K562 (cell line): ENCODE results near the gene DEF6. TPM values are rescaled to one million over a fixed set of nuclear protein-coding genes. Genes with fewer than 3 reads are reported as not detected.

Experiments used
- CTCFL ChIP-seq: IDR thresholded peaks from 2 replicates; pipeline ENCODE4 v1.6.1; 2011; ENCODE audit warnings: borderline replicate concordance, low read depth, mild to moderate bottlenecking, moderate library complexity, low read length; ENCODE audit not compliant: insufficient read depth, poor library complexity, severe bottlenecking
- HINFP ChIP-seq: fragments of 450-650 bp; conservative IDR thresholded peaks from 2 replicates; pipeline ENCODE4 v1.6.1; 2016; ENCODE audit warnings: missing genetic modification characterization, low read depth, mild to moderate bottlenecking, control low read depth, missing compliant biosample characterization
- MAZ ChIP-seq, 2 experiments: fragments of 450-650 bp in 1 of 2; sonication (generic) in 1 of 2; formaldehyde crosslinking; IDR thresholded peaks in 1 of 2; conservative IDR thresholded peaks in 1 of 2; 2 replicates each; pipeline versions ENCODE4 v1.4.0 to v1.5.0; 2020; ENCODE audit warnings: mild to moderate bottlenecking in 1 of 2, missing genetic modification reagents in 1 of 2
- NFE2L1 ChIP-seq: fragments of 450-650 bp; IDR thresholded peaks from 2 replicates; pipeline ENCODE4 v1.6.1; 2016; ENCODE audit warnings: missing genetic modification characterization, low read depth, mild to moderate bottlenecking, missing compliant biosample characterization, moderate library complexity, borderline replicate concordance
- PTBP1 ChIP-seq: fragments of 200-400 bp; formaldehyde crosslinking; IDR thresholded peaks from 2 replicates; pipeline ENCODE4 v1.6.1; 2017; ENCODE audit warnings: low read depth, low read length
- STAT5A ChIP-seq: IDR thresholded peaks from 2 replicates; pipeline ENCODE4 v1.6.1; 2012; ENCODE audit warnings: low read length, inconsistent platforms, borderline replicate concordance
- TFAM ChIP-seq: fragments of 250-450 bp; sonication (Bioruptor Pico); conservative IDR thresholded peaks from 2 replicates; pipeline ENCODE4 v1.5.0; 2021; ENCODE audit warnings: mild to moderate bottlenecking, moderate library complexity
- VEZF1 ChIP-seq: fragments of 200-800 bp; sonication (Bioruptor generic); IDR thresholded peaks from 2 replicates; pipeline ENCODE4 v1.6.1; 2017; ENCODE audit warnings: missing genetic modification characterization, missing compliant biosample characterization
- ZKSCAN1 ChIP-seq: fragments of 150-350 bp; IDR thresholded peaks from 2 replicates; pipeline ENCODE4 v1.6.1; 2016; ENCODE audit warnings: low read depth, low read length
- ZNF174 ChIP-seq: fragments of 250-450 bp; sonication (Bioruptor Pico); IDR thresholded peaks from 2 replicates; pipeline ENCODE4 v1.4.0; 2020; ENCODE audit warnings: mild to moderate bottlenecking
- ZNF407 ChIP-seq: fragments of 450-650 bp; IDR thresholded peaks from 2 replicates; pipeline ENCODE4 v1.6.1; 2016; ENCODE audit warnings: low read depth
- polyA plus RNA-seq, 8 experiments: library from polyadenylated mRNA; depleted of rRNA in 4 of 8; stranded (reverse) in 5 of 8; unstranded in 3 of 8; fragments of >200 nt; fragmentation: Nextera tagmentation in 2 of 8; fragmentation: Illumina TruSeq in 1 of 8; extraction: Ambion mirVana in 2 of 8; extraction: Trizol in 1 of 8; gene quantifications; 2 replicates each; pipeline versions ENCODE4 v1.2.1 to v1.2.3, GENCODE V29; 2011 to 2014; ENCODE audit warnings: inconsistent platforms in 1 of 8, missing spikeins in 1 of 8
- total RNA-seq, 7 experiments: library from RNA; depleted of rRNA in 6 of 7; stranded (reverse); fragments of >200 nt in 6 of 7; fragmentation: Illumina TruSeq in 2 of 7; extraction: Trizol in 2 of 7; gene quantifications; 2 replicates each; pipeline versions ENCODE4 v1.2.1 to v1.2.3, GENCODE V29; 2011 to 2021; ENCODE audit warnings: low replicate concordance in 1 of 7

Gene DEF6
- total and polyA plus RNA-seq, 9 of the 15 experiments (the other 6 are each of a cell fraction or from before 2014, with no cell fraction given) = 1.3 to 44.6 (median 22.7) TPM

GRCh38 chr6:35343092-35343834 is 45.6 kb downstream of the DEF6 start (continued):
- TF ChIP-seq ZNF407 (peak; percentile 52; the same call in 1 of the 2 replicates), HINFP (tag) (0 out of 2 replicates have a peak, but pooled peaks have one; percentile 53), PTBP1 (no peak), ZKSCAN1 (no peak), VEZF1 (CRISPR knock-in tag) (no peak; the same call in none of the 2 replicates), STAT5A (peak; percentile 98), NFE2L1 (tag) (no peak), CTCFL (no peak), ZNF174 (CRISPR knock-in tag) (no peak), MAZ (CRISPR knock-in tag; conservative IDR thresholded peaks at IDR 0.05 in 1 of 2, IDR thresholded peaks at IDR 0.05 in 1 of 2) (peak in 1 of 2 experiments; percentile 67; a peak in 2 of 4 replicates), TFAM (CRISPR knock-in tag) (no peak)
